ENCODE data around the gene STPG1.

DNA sequence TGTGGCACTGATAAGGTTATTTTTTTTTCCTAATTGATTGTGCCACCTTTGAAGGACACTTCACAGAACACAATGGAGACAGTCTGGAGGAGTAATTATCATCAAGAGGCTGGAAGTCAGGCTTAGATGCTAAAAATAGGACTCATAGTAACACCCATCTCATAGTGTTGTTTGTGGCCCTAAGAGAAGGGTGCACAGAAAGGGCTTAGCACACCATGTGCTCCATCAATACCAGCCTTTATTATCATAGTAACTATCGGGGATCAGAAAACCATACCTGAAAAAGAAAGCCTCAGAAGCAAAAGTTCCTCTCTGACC, 13.9 kb upstream of the STPG1 start:
- TF ChIP-seq JUN (IDR thresholded peaks at IDR 0.05) (no peak), POLR2A (IDR thresholded peaks at IDR 0.05; ENCODE audit: low read length) (no peak), FOXS1 (CRISPR knock-in tag; IDR thresholded peaks at IDR 0.05) (no peak), POLR2AphosphoS2 (conservative IDR thresholded peaks at IDR 0.05; ENCODE audit: low read length) (no peak), CHD4 (IDR thresholded peaks at IDR 0.05; ENCODE audit: borderline replicate concordance) (no peak), RAD21 (conservative IDR thresholded peaks at IDR 0.05 in 1 of 2, IDR thresholded peaks at IDR 0.05 in 1 of 2) (no peak), NR3C1 (IDR thresholded peaks at IDR 0.05) (no peak), CBX8 (IDR thresholded peaks at IDR 0.05) (no peak), RFX5 (IDR thresholded peaks at IDR 0.05) (no peak)
- TF ChIP-seq, protein P1, sequence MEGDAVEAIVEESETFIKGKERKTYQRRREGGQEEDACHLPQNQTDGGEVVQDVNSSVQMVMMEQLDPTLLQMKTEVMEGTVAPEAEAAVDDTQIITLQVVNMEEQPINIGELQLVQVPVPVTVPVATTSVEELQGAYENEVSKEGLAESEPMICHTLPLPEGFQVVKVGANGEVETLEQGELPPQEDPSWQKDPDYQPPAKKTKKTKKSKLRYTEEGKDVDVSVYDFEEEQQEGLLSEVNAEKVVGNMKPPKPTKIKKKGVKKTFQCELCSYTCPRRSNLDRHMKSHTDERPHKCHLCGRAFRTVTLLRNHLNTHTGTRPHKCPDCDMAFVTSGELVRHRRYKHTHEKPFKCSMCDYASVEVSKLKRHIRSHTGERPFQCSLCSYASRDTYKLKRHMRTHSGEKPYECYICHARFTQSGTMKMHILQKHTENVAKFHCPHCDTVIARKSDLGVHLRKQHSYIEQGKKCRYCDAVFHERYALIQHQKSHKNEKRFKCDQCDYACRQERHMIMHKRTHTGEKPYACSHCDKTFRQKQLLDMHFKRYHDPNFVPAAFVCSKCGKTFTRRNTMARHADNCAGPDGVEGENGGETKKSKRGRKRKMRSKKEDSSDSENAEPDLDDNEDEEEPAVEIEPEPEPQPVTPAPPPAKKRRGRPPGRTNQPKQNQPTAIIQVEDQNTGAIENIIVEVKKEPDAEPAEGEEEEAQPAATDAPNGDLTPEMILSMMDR (IDR thresholded peaks at IDR 0.05), result no peak
- TF ChIP-seq, protein P2, sequence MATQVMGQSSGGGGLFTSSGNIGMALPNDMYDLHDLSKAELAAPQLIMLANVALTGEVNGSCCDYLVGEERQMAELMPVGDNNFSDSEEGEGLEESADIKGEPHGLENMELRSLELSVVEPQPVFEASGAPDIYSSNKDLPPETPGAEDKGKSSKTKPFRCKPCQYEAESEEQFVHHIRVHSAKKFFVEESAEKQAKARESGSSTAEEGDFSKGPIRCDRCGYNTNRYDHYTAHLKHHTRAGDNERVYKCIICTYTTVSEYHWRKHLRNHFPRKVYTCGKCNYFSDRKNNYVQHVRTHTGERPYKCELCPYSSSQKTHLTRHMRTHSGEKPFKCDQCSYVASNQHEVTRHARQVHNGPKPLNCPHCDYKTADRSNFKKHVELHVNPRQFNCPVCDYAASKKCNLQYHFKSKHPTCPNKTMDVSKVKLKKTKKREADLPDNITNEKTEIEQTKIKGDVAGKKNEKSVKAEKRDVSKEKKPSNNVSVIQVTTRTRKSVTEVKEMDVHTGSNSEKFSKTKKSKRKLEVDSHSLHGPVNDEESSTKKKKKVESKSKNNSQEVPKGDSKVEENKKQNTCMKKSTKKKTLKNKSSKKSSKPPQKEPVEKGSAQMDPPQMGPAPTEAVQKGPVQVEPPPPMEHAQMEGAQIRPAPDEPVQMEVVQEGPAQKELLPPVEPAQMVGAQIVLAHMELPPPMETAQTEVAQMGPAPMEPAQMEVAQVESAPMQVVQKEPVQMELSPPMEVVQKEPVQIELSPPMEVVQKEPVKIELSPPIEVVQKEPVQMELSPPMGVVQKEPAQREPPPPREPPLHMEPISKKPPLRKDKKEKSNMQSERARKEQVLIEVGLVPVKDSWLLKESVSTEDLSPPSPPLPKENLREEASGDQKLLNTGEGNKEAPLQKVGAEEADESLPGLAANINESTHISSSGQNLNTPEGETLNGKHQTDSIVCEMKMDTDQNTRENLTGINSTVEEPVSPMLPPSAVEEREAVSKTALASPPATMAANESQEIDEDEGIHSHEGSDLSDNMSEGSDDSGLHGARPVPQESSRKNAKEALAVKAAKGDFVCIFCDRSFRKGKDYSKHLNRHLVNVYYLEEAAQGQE (IDR thresholded peaks at IDR 0.05), result no peak
- TF ChIP-seq, protein P3, sequence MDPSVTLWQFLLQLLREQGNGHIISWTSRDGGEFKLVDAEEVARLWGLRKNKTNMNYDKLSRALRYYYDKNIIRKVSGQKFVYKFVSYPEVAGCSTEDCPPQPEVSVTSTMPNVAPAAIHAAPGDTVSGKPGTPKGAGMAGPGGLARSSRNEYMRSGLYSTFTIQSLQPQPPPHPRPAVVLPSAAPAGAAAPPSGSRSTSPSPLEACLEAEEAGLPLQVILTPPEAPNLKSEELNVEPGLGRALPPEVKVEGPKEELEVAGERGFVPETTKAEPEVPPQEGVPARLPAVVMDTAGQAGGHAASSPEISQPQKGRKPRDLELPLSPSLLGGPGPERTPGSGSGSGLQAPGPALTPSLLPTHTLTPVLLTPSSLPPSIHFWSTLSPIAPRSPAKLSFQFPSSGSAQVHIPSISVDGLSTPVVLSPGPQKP (IDR thresholded peaks at IDR 0.05; ENCODE audit: low read depth, low read length), result no peak

All from A549 (cell line).